Motor neuron (in vitro differentiated cells): ENCODE results near the gene EBP. TPM values are rescaled to one million over a fixed set of nuclear protein-coding genes. Genes with fewer than 3 reads are reported as not detected.
"Not testable (repeated sequence)": the region's sequence is repeated elsewhere in the genome, so short reads cannot be mapped to it uniquely, and the experiment has no call there.

ENCODE experiments used
- ATAC-seq, 8 experiments: fragments of 200-7000 bp; cut with Tn5 transposase; replicated peaks in 6 of 8; 2 replicates each; pipeline ENCODE4 v1.8.0; 2021; ENCODE audit warnings: mild to moderate bottlenecking in 8 of 8, moderate library complexity in 8 of 8
- H3K27ac ChIP-seq, 2 donors: fragments of 250-450 bp; sonication (Bioruptor Pico); 2 replicates each; pipeline ENCODE4 v1.9.0; 2021; ENCODE audit warnings: antibody characterized with exemption in 2 of 2, mild to moderate bottlenecking in 2 of 2, moderate library complexity in 1 of 2
- H3K4me1 ChIP-seq, 2 donors: fragments of 250-450 bp; sonication (Bioruptor Pico); replicated peaks in 1 of 2; 2 replicates each; pipeline ENCODE4 v1.6.1; 2021; ENCODE audit warnings: antibody characterized with exemption in 2 of 2, mild to moderate bottlenecking in 2 of 2, moderate library complexity in 1 of 2
- H3K4me3 ChIP-seq, 5 donors: fragments of 250-450 bp; sonication (Bioruptor Pico); 2 replicates each; pipeline ENCODE4 v1.9.0; 2021; ENCODE audit warnings: antibody characterized with exemption in 5 of 5, mild to moderate bottlenecking in 5 of 5, moderate library complexity in 4 of 5
- WGBS, 10 experiments: fragments of 450-650 bp; shearing (Covaris generic); methylation state at CpG; one replicate each; pipeline ENCODE4 v1.0.0; 2022; 5-methylcytosine and 5-hydroxymethylcytosine counted together
- in situ Hi-C, 9 experiments: fragments of 400-800 bp; cut with MboI; loops; one replicate each; pipeline ENCODE4 v1.15.0; 2021; ENCODE audit warnings: low sequenced_read_pairs in 9 of 9, low pct_unique_long_range_greater_than_20kb in 2 of 9; ENCODE audit not compliant: unreplicated experiment in 9 of 9
- total RNA-seq, 8 experiments: library from RNA; unstranded; fragments of 300-600 nt; gene quantifications; 2 replicates each; pipeline versions ENCODE4 v1.2.3 to v1.2.4, GENCODE V29; 2022

The EBP gene
- total RNA-seq, 8 experiments from 2014 or later, result 28.3 to 121 (median 66.3) TPM

- 88 to 100% (median 100%) methylated on average over 1 to 6 of the region's 10 CpGs; no CpG with 5 or more reads in 7 of the 10 experiments for WGBS, 10 experiments
- H3K4me3 ChIP-seq, result no peak overlapping the region
- no peaks in the 10 kb centered on the region for H3K4me1 ChIP-seq
- no peak overlapping the region for H3K27ac ChIP-seq
- in situ Hi-C loops, result no loop called here
- no peak for ATAC-seq
These were observed 5.8 kb upstream of the EBP start for GRCh38 chrX:48515842-48516241.

- 53 to 100% (median 80%) methylated on average over 1 to 6 of the region's 10 CpGs; no CpG with 5 or more reads in 5 of the 10 experiments for WGBS, 10 experiments
- ATAC-seq, result no peak
- peaks cover 0 to 2% of the 10 kb centered on the region in 2 donors for H3K4me1 ChIP-seq
These were observed 5.3 kb upstream of the EBP start for GRCh38 chrX:48516285-48516684.

GRCh38 chrX:48516987-48517386 is 4.6 kb upstream of the EBP start:
- Histone ChIP-seq H3K4me3 (no peak overlapping the region), H3K27ac (no peak overlapping the region), H3K4me1 (peaks cover 0 to 2% of the 10 kb centered on the region in 2 donors)
- 60 to 92% methylated on average over 1 to 2 of the region's 5 CpGs; no CpG with 5 or more reads in 8 of the 10 experiments for WGBS, 10 experiments
- no peak for ATAC-seq
- in situ Hi-C loops, result no loop called here

More at GRCh38 chrX:48516285-48516684, 5.3 kb upstream of the EBP start:
- no peak overlapping the region for H3K27ac ChIP-seq
- no peak overlapping the region for H3K4me3 ChIP-seq
- in situ Hi-C loops, result no loop called here

- in situ Hi-C loops, H3K4me3 ChIP-seq, H3K27ac ChIP-seq, H3K4me1 ChIP-seq, ATAC-seq: not testable (repeated sequence)
- 60 to 87% (median 80%) methylated on average over 1 to 3 of the region's 4 CpGs; no CpG with 5 or more reads in 7 of the 10 experiments for WGBS, 10 experiments
These were observed 2.1 kb upstream of the EBP start for GRCh38 chrX:48519481-48519880.

DNA sequence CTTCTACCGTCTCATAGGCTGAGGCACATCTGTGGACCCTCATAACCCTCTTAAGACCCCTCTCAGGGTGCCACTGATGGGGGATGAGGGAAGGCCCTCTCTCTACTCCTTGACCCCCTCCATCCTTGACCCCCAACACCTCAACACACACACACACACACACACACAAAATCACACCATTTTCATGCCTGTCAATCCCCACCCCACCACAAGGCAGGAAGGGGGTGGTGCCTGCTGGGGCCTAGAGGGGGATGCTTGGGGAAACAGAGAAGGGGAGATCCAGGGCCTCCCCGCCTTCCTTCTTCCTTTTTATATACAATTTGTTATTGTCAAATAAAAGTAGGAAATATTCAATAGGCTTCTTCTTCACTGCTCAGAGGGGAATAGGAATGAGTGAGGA is 1.2 kb upstream of the EBP start:
- 71% methylated on average over 1 of the region's 2 CpGs; no CpG with 5 or more reads in 9 of the 10 experiments for WGBS, 10 experiments
- Histone ChIP-seq H3K4me1 (peaks cover 0 to 5% of the 10 kb centered on the region in 2 donors), H3K27ac (no peak overlapping the region), H3K4me3 (no peak overlapping the region)
- ATAC-seq, result no peak
- in situ Hi-C loops, result no loop called here

GRCh38 chrX:48520976-48521352 is 644 bp upstream of the EBP start:
- Histone ChIP-seq H3K27ac (peak overlapping the region; percentile 68 to 91), H3K4me1 (peaks cover 0 to 5% of the 10 kb centered on the region in 2 donors), H3K4me3 (peak overlapping the region; percentile 54 to 85 (median 79))
- ATAC-seq, result peak in 5 of 8 experiments; percentile 7 to 73 (median 66)
- in situ Hi-C loops, result no loop called here
- 31% methylated on average over 1 of the region's 2 CpGs; no CpG with 5 or more reads in 9 of the 10 experiments for WGBS, 10 experiments

DNA sequence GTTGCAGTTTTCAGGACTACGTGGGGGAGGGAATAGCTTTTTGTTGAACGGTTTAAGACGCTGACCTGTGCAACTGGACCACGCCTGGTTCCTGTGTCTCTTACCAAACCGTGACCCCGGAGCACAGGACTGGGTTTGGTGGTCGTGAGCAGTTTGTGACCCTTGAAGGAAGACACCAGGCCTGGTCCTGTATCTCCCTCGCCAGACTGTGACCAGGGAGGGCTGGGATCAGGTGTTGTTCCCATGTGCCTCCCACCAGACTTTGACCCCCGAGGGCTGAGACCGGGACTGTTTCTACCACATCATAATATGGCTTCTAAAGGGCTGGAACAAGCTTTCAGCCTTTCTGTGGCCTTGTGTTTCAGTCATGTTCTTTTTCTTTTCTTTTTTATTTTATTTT is 683 bp downstream of the EBP start:
- ATAC-seq, result no peak

DNA sequence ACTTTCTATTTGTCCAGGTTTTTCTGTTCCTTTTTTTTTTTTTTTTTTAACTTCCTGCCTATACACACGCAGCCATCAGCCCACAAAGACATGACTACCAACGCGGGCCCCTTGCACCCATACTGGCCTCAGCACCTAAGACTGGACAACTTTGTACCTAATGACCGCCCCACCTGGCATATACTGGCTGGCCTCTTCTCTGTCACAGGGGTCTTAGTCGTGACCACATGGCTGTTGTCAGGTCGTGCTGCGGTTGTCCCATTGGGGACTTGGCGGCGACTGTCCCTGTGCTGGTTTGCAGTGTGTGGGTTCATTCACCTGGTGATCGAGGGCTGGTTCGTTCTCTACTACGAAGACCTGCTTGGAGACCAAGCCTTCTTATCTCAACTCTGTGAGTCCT is 2.1 kb downstream of the EBP start:
- Histone ChIP-seq H3K4me1 (peaks cover 0 to 5% of the 10 kb centered on the region in 2 donors), H3K4me3 (no peak overlapping the region), H3K27ac (no peak overlapping the region)
- 54 to 100% (median 88%) methylated on average over 2 to 5 of the region's 12 CpGs; no CpG with 5 or more reads in 6 of the 10 experiments for WGBS, 10 experiments
- in situ Hi-C loops, result no loop called here
- no peak for ATAC-seq

More for the DNA sequence above, 683 bp downstream of the EBP start:
- 0 to 7% (median 0%) methylated on average over 2 to 3 of the region's 10 CpGs; no CpG with 5 or more reads in 7 of the 10 experiments for WGBS, 10 experiments
- in situ Hi-C loops, result no loop called here
- Histone ChIP-seq H3K4me3 (peak overlapping the region; percentile 54 to 85 (median 79)), H3K4me1 (peaks cover 0 to 5% of the 10 kb centered on the region in 2 donors), H3K27ac (peak overlapping the region; percentile 91 to 92)

GRCh38 chrX:48525853-48526252 is 4.2 kb downstream of the EBP start:
- in situ Hi-C loops, H3K4me1 ChIP-seq, H3K4me3 ChIP-seq, ATAC-seq, H3K27ac ChIP-seq: not testable (repeated sequence)
- 43 to 100% (median 67%) methylated on average over 1 to 7 of the region's 8 CpGs; no CpG with 5 or more reads in 5 of the 10 experiments for WGBS, 10 experiments

- Histone ChIP-seq H3K4me3 (no peak overlapping the region), H3K27ac (no peak overlapping the region), H3K4me1 (no peaks in the 10 kb centered on the region)
- peak in 2 of 8 experiments; percentile 33 for ATAC-seq
- WGBS, 10 experiments, result 0 to 70% (median 68%) methylated on average over 1 to 3 of the region's 3 CpGs; no CpG with 5 or more reads in 7 of the 10 experiments
- in situ Hi-C loops, result no loop called here
These were observed 9.1 kb downstream of the EBP start for GRCh38 chrX:48530736-48531135.

GRCh38 chrX:48531358-48531959 is 9.9 kb downstream of the EBP start:
- H3K4me3 ChIP-seq, result no peak overlapping the region
- H3K27ac ChIP-seq, result no peak overlapping the region
- no peaks in the 10 kb centered on the region for H3K4me1 ChIP-seq
- WGBS, 10 experiments, result 0 to 100% (median 65%) methylated on average over 1 to 3 of the region's 5 CpGs; no CpG with 5 or more reads in 2 of the 10 experiments
- ATAC-seq, result peak in 3 of 8 experiments; percentile 84 to 89 (median 84)
- in situ Hi-C loops, result no loop called here

DNA sequence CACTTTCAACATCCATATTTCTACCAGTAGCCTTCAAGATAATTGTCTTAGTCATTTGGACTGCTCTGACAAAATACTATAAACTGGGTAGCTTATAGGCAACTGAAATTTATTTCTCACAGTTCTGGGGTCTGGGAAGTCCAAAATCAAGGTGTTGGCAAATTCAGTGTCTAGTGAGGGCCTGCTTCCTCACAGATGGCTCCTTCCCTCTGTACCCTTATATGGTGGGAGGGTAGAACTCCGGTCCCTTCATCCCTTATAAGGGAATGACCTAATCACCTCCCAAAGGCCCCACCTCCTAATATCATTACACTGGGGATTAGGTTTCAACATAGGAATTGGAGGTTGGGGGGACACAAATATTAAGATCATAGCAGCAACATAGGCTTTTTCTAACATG is 10.6 kb downstream of the EBP start:
- Histone ChIP-seq H3K4me1 (no peaks in the 10 kb centered on the region), H3K4me3 (no peak overlapping the region), H3K27ac (no peak overlapping the region)
- in situ Hi-C loops, result no loop called here
- peak in 2 of 8 experiments; percentile 8 to 15 for ATAC-seq
- 60 to 100% methylated on average over 1 of the region's 1 CpG; no CpG with 5 or more reads in 8 of the 10 experiments for WGBS, 10 experiments

GRCh38 chrX:48533165-48533564 is 11.6 kb downstream of the EBP start:
- in situ Hi-C loops, result no loop called here
- Histone ChIP-seq H3K4me3 (no peak overlapping the region), H3K27ac (no peak overlapping the region), H3K4me1 (no peaks in the 10 kb centered on the region)
- ATAC-seq, result no peak
- no CpG with 5 or more reads among the region's 3 CpGs for WGBS, 10 experiments
